Mesendoderm (in vitro differentiated cells): Measurements from ENCODE around the gene USP31.

ENCODE experiments used
- DNase-seq: peaks from one replicate; pipeline ENCODE4 v3.0.0; 2013
- H2AK5ac ChIP-seq: 2 replicates; pipeline ENCODE4 v1.6.1; 2013; ENCODE audit warnings: low read length, inconsistent platforms
- H2BK120ac ChIP-seq: 2 replicates; pipeline ENCODE4 v1.6.1; 2013; ENCODE audit warnings: low read depth, mild to moderate bottlenecking, low read length, moderate library complexity, mixed read lengths
- H2BK15ac ChIP-seq: replicated peaks from 2 replicates; pipeline ENCODE4 v1.6.1; 2013; ENCODE audit warnings: low read depth, mild to moderate bottlenecking, moderate library complexity
- H2BK5ac ChIP-seq: 2 replicates; pipeline ENCODE4 v1.6.1; 2013; ENCODE audit warnings: low read length, inconsistent platforms
- H3K18ac ChIP-seq: 2 replicates; pipeline ENCODE4 v1.6.1; 2013; ENCODE audit warnings: mild to moderate bottlenecking, low read length, mixed read lengths
- H3K23ac ChIP-seq: one replicate; pipeline ENCODE4 v1.6.1; 2013; ENCODE audit warnings: low read length
- H3K27ac ChIP-seq: 2 replicates; pipeline ENCODE4 v1.5.1; 2013; ENCODE audit warnings: low read depth, mild to moderate bottlenecking, inconsistent platforms, low read length, moderate library complexity
- H3K27me3 ChIP-seq: 2 replicates; pipeline ENCODE4 v1.6.1; 2013; ENCODE audit warnings: low read length, control low read depth, mild to moderate bottlenecking, inconsistent platforms; ENCODE audit not compliant: insufficient read depth, poor library complexity
- H3K36me3 ChIP-seq: 2 replicates; pipeline ENCODE4 v1.6.1; 2013; ENCODE audit warnings: low read length, inconsistent platforms; ENCODE audit not compliant: control insufficient read depth, insufficient read depth
- H3K4ac ChIP-seq: one replicate; pipeline ENCODE4 v1.6.1; 2013; ENCODE audit warnings: low read depth, mild to moderate bottlenecking, low read length, moderate library complexity
- H3K4me1 ChIP-seq: 2 replicates; pipeline ENCODE4 v1.6.1; 2013; ENCODE audit warnings: low read depth, low read length, inconsistent platforms; ENCODE audit not compliant: control insufficient read depth
- H3K4me2 ChIP-seq: 2 replicates; pipeline ENCODE4 v1.6.1; 2013; ENCODE audit warnings: low read length
- H3K4me3 ChIP-seq: 2 replicates; pipeline ENCODE4 v1.5.1; 2013; ENCODE audit warnings: mild to moderate bottlenecking, low read length
- H3K56ac ChIP-seq: one replicate; pipeline ENCODE4 v1.6.1; 2013; ENCODE audit warnings: low read length
- H3K79me1 ChIP-seq: 2 replicates; pipeline ENCODE4 v1.6.1; 2013; ENCODE audit warnings: low read length, inconsistent platforms
- H3K79me2 ChIP-seq: 2 replicates; pipeline ENCODE4 v1.6.1; 2013; ENCODE audit warnings: mild to moderate bottlenecking, low read length; ENCODE audit not compliant: control insufficient read depth, insufficient read depth
- H3K9ac ChIP-seq: 2 replicates; pipeline ENCODE4 v1.6.1; 2013; ENCODE audit warnings: low read length, inconsistent platforms
- H4K5ac ChIP-seq: one replicate; pipeline ENCODE4 v1.6.1; 2013; ENCODE audit warnings: low read length
- H4K8ac ChIP-seq: one replicate; pipeline ENCODE4 v1.6.1; 2013; ENCODE audit warnings: low read depth, mild to moderate bottlenecking, control low read depth, low read length, moderate library complexity
- WGBS: extraction: QIAGEN DNeasy Blood & Tissue Kit; methylation state at CpG from one replicate; pipeline ENCODE4 v1.1.7; 2013; ENCODE audit warnings: low lambda C conversion rate, missing lambda C conversion rate; ENCODE audit not compliant: insufficient coverage; ENCODE audit errors: extremely low coverage; 5-methylcytosine and 5-hydroxymethylcytosine counted together

USP31 gene

GRCh38 chr16:23089111-23089510 is 60.1 kb downstream of the USP31 start:
- Histone ChIP-seq H3K4me1 (no peaks in the 10 kb centered on the region), H2AK5ac (no peak overlapping the region), H2BK5ac (no peak overlapping the region), H4K5ac (no peak overlapping the region), H3K18ac (no peak overlapping the region), H3K27ac (no peak overlapping the region), H2BK120ac (no peak overlapping the region), H3K4me3 (no peak overlapping the region), H3K79me1 (peaks cover 2% of the 10 kb centered on the region), H3K36me3 (peaks cover 2% of the 10 kb centered on the region), H3K4ac (no peak overlapping the region), H3K9ac (no peak overlapping the region), H3K27me3 (no peaks in the 10 kb centered on the region), H3K56ac (no peak overlapping the region), H4K8ac (no peak overlapping the region), H3K79me2 (no peaks in the 10 kb centered on the region), H2BK15ac (no peak overlapping the region), H3K4me2 (no peak overlapping the region), H3K23ac (no peak overlapping the region)
- no peak for DNase-seq
- no CpG with 5 or more reads among the region's 8 CpGs for WGBS

- Histone ChIP-seq H3K4me3 (no peak overlapping the region), H3K4me2 (no peak overlapping the region), H2AK5ac (no peak overlapping the region), H3K18ac (no peak overlapping the region), H3K4me1 (no peaks in the 10 kb centered on the region), H2BK15ac (no peak overlapping the region), H3K56ac (no peak overlapping the region), H2BK5ac (no peak overlapping the region), H3K27ac (no peak overlapping the region), H3K36me3 (peaks cover 2% of the 10 kb centered on the region), H4K8ac (no peak overlapping the region), H3K4ac (no peak overlapping the region), H3K23ac (no peak overlapping the region), H2BK120ac (no peak overlapping the region), H3K79me2 (no peaks in the 10 kb centered on the region), H3K79me1 (peaks cover 2% of the 10 kb centered on the region), H4K5ac (no peak overlapping the region), H3K27me3 (no peaks in the 10 kb centered on the region), H3K9ac (no peak overlapping the region)
- no CpG with 5 or more reads among the region's 4 CpGs for WGBS
- DNase-seq = no peak
These were observed 61.2 kb downstream of the USP31 start for GRCh38 chr16:23088018-23088417.

- Histone ChIP-seq H3K27ac (no peak overlapping the region), H3K79me1 (peaks cover 2% of the 10 kb centered on the region), H3K18ac (no peak overlapping the region), H3K4me2 (no peak overlapping the region), H3K4ac (no peak overlapping the region), H3K36me3 (peaks cover 2% of the 10 kb centered on the region), H3K4me3 (no peak overlapping the region), H3K56ac (no peak overlapping the region), H3K9ac (no peak overlapping the region), H2BK120ac (no peak overlapping the region), H3K79me2 (no peaks in the 10 kb centered on the region), H4K8ac (no peak overlapping the region), H2BK15ac (no peak overlapping the region), H3K4me1 (no peaks in the 10 kb centered on the region), H2BK5ac (no peak overlapping the region), H4K5ac (no peak overlapping the region), H2AK5ac (no peak overlapping the region), H3K27me3 (no peaks in the 10 kb centered on the region), H3K23ac (no peak overlapping the region)
- WGBS = no CpG with 5 or more reads among the region's 3 CpGs
- no peak for DNase-seq
These were observed 63.3 kb downstream of the USP31 start for GRCh38 chr16:23085949-23086348.

GRCh38 chr16:23082161-23082788 is 67.0 kb downstream of the USP31 start:
- H2BK120ac ChIP-seq = no peak overlapping the region
- no peak overlapping the region for H3K27ac ChIP-seq
- WGBS = no CpG with 5 or more reads among the region's 9 CpGs

GRCh38 chr16:23081675-23082119 is 67.6 kb downstream of the USP31 start:
- no CpG with 5 or more reads among the region's 6 CpGs for WGBS
- Histone ChIP-seq H3K23ac (no peak overlapping the region), H3K56ac (no peak overlapping the region), H3K4ac (no peak overlapping the region), H3K9ac (no peak overlapping the region), H4K8ac (no peak overlapping the region), H2AK5ac (no peak overlapping the region), H3K27me3 (no peaks in the 10 kb centered on the region), H3K18ac (no peak overlapping the region), H3K79me2 (no peaks in the 10 kb centered on the region), H2BK120ac (no peak overlapping the region), H3K27ac (no peak overlapping the region), H3K79me1 (peaks cover 2% of the 10 kb centered on the region), H2BK15ac (no peak overlapping the region), H4K5ac (no peak overlapping the region), H2BK5ac (no peak overlapping the region), H3K4me2 (no peak overlapping the region), H3K4me1 (no peaks in the 10 kb centered on the region), H3K36me3 (peaks cover 1% of the 10 kb centered on the region), H3K4me3 (no peak overlapping the region)
- peak; percentile 5 for DNase-seq

More at GRCh38 chr16:23082161-23082788, 67.0 kb downstream of the USP31 start:
- no peak overlapping the region for H3K23ac ChIP-seq
- H2BK15ac ChIP-seq = no peak overlapping the region
- H3K4me2 ChIP-seq = no peak overlapping the region
- no peak overlapping the region for H3K4ac ChIP-seq
- H3K56ac ChIP-seq = no peak overlapping the region
- no peak overlapping the region for H2AK5ac ChIP-seq
- H4K8ac ChIP-seq = no peak overlapping the region
- H3K36me3 ChIP-seq = peaks cover 1% of the 10 kb centered on the region
- DNase-seq = no peak
- H4K5ac ChIP-seq = no peak overlapping the region
- H3K4me3 ChIP-seq = no peak overlapping the region
- peaks cover 2% of the 10 kb centered on the region for H3K79me1 ChIP-seq
- no peaks in the 10 kb centered on the region for H3K27me3 ChIP-seq
- H3K79me2 ChIP-seq = no peaks in the 10 kb centered on the region
- H3K9ac ChIP-seq = no peak overlapping the region
- H2BK5ac ChIP-seq = no peak overlapping the region
- no peaks in the 10 kb centered on the region for H3K4me1 ChIP-seq
- no peak overlapping the region for H3K18ac ChIP-seq

- Histone ChIP-seq H3K27me3 (no peaks in the 10 kb centered on the region), H3K4ac (no peak overlapping the region), H3K27ac (no peak overlapping the region), H3K79me1 (peaks cover 2% of the 10 kb centered on the region), H3K56ac (no peak overlapping the region), H3K79me2 (no peaks in the 10 kb centered on the region), H3K4me2 (no peak overlapping the region), H4K8ac (no peak overlapping the region), H3K18ac (no peak overlapping the region), H3K23ac (no peak overlapping the region), H2BK15ac (no peak overlapping the region), H3K36me3 (peaks cover 1% of the 10 kb centered on the region), H2AK5ac (no peak overlapping the region), H2BK5ac (no peak overlapping the region), H3K4me1 (no peaks in the 10 kb centered on the region), H4K5ac (no peak overlapping the region), H3K4me3 (no peak overlapping the region), H3K9ac (no peak overlapping the region), H2BK120ac (no peak overlapping the region)
- no CpG with 5 or more reads among the region's 3 CpGs for WGBS
- no peak for DNase-seq
These were observed 68.5 kb downstream of the USP31 start for GRCh38 chr16:23080747-23081146.
